GM12878 (cell line): Measurements from ENCODE around the gene PPP1R12B. TPM values are rescaled to one million over a fixed set of nuclear protein-coding genes. Genes with fewer than 3 reads are reported as not detected.
"Not testable (repeated sequence)": the region's sequence is repeated elsewhere in the genome, so short reads cannot be mapped to it uniquely, and the experiment has no call there.

ENCODE experiments used
- ATAC-seq: fragments of 200-7000 bp; cut with Tn5 transposase; 3 replicates; pipeline ENCODE4 v1.9.1; 2020; ENCODE audit warnings: mild to moderate bottlenecking, moderate library complexity
- BruUV-seq: library from RNA; stranded (reverse); fragments of 400-500 nt; replicated peaks from 2 replicates; lab custom pipeline; 2021; lab: Mats Ljungman, UMichigan
- CTCF ChIA-PET: fragments of 300-600 bp; sonication (Branson Sonifier 250); formaldehyde crosslinking; extraction: SDS; loops from one replicate; lab custom pipeline; 2021; ENCODE audit warnings: inconsistent platforms; lab: Yijun Ruan, JAX
- POLR2A ChIA-PET: fragments of 350-600 bp; formaldehyde crosslinking; extraction: SDS; loops from one replicate; lab custom pipeline; 2021; ENCODE audit warnings: inconsistent platforms; lab: Charles Lee
- RAD21 ChIA-PET: fragments of 300-600 bp; sonication (Branson Sonifier 250); formaldehyde crosslinking; loops from one replicate; lab custom pipeline; 2023; ENCODE audit warnings: antibody characterized with exemption; ENCODE audit not compliant: unreplicated experiment; lab: Charles Lee
- SMC1A ChIA-PET: fragments of 300-600 bp; sonication (Branson Sonifier 250); formaldehyde crosslinking; loops from one replicate; lab custom pipeline; 2023; ENCODE audit not compliant: unreplicated experiment, uncharacterized antibody; lab: Charles Lee
- DNase-seq: peaks from one replicate; pipeline ENCODE4 v3.0.0-alpha.2; 2011; ENCODE audit warnings: low read depth, low spot score
- FAIRE-seq: peaks from 3 replicates; lab custom pipeline; 2011; peaks lifted over from hg19 to GRCh38; lab: Jason Lieb, UNC
- H2AFZ ChIP-seq: 2 replicates; pipeline ENCODE4 v1.6.0; 2011; ENCODE audit warnings: low read depth, low read length, control low read depth; ENCODE audit not compliant: control insufficient read depth
- H3K27ac ChIP-seq: 2 replicates; pipeline ENCODE4 v1.5.1; 2011; ENCODE audit warnings: control low read depth; ENCODE audit not compliant: control insufficient read depth, insufficient read depth
- H3K27me3 ChIP-seq, 2 experiments: replicated peaks in 1 of 2; 2 replicates each; pipeline versions ENCODE4 v1.6.0 to v1.6.1; 2011; ENCODE audit warnings: low read length in 1 of 2; ENCODE audit not compliant: control insufficient read depth in 2 of 2, insufficient read depth in 2 of 2
- H3K36me3 ChIP-seq, 2 experiments: 2 replicates each; pipeline ENCODE4 v1.5.1; 2011; ENCODE audit warnings: low read length in 1 of 2; ENCODE audit not compliant: control insufficient read depth in 2 of 2, insufficient read depth in 2 of 2
- H3K4me1 ChIP-seq: 2 replicates; pipeline ENCODE4 v1.6.1; 2011; ENCODE audit warnings: mild to moderate bottlenecking, low read length, moderate library complexity, mixed read lengths; ENCODE audit not compliant: control insufficient read depth, insufficient read depth
- H3K4me2 ChIP-seq: 2 replicates; pipeline ENCODE4 v1.6.0; 2011; ENCODE audit warnings: control low read depth; ENCODE audit not compliant: control insufficient read depth, insufficient read depth
- H3K4me3 ChIP-seq: fragments of 200-600 bp; sonication (generic); 2 replicates; pipeline ENCODE4 v1.5.1; 2016
- H3K79me2 ChIP-seq: 2 replicates; pipeline ENCODE4 v1.6.0; 2011; ENCODE audit warnings: low read length; ENCODE audit not compliant: control insufficient read depth, insufficient read depth
- H3K9ac ChIP-seq: 2 replicates; pipeline ENCODE4 v1.8.0; 2011; ENCODE audit warnings: low read length, control low read depth, mixed read lengths; ENCODE audit not compliant: control insufficient read depth, insufficient read depth
- H3K9me3 ChIP-seq: replicated peaks from 3 replicates; pipeline ENCODE4 v1.5.1; 2011; ENCODE audit warnings: mild to moderate bottlenecking, low read length; ENCODE audit not compliant: control insufficient read depth, insufficient read depth
- H4K20me1 ChIP-seq: 2 replicates; pipeline ENCODE4 v1.6.0; 2011; ENCODE audit not compliant: control insufficient read depth, insufficient read depth
- EGR1 ChIP-seq, 2 experiments: IDR thresholded peaks; 1 replicate in 1 of 2; 2 replicates in 1 of 2; pipeline ENCODE4 v1.6.1; 2011 to 2012; ENCODE audit warnings: low read depth in 2 of 2, low read length in 2 of 2, borderline replicate concordance in 1 of 2, mild to moderate bottlenecking in 1 of 2, moderate library complexity in 1 of 2
- WGBS: methylation state at CpG from one replicate; pipeline ENCODE4 v1.1.6; 2016; ENCODE audit warnings: low lambda C conversion rate; ENCODE audit not compliant: insufficient replicate concordance, insufficient coverage; ENCODE audit errors: missing lambda C conversion rate; 5-methylcytosine and 5-hydroxymethylcytosine counted together
- in situ Hi-C: fragments of 300-500 bp; cut with MboI; formaldehyde crosslinking; loops from 9 replicates; pipeline ENCODE4 v1.14.3; 2018; ENCODE audit warnings: mixed read lengths
- intact Hi-C: fragments of 100-400 bp; cut with micrococcal nuclease; formaldehyde crosslinking; loops from one replicate; pipeline ENCODE4 v1.14.2; 2022; ENCODE audit not compliant: unreplicated experiment
- polyA plus RNA-seq, 11 experiments: library from polyadenylated mRNA; depleted of rRNA in 4 of 11; unstranded in 6 of 11; stranded (reverse) in 5 of 11; fragments of >200 nt; fragmentation: Nextera tagmentation in 4 of 11; fragmentation: Illumina TruSeq in 1 of 11; extraction: Ambion mirVana in 4 of 11; extraction: Trizol in 1 of 11; gene quantifications; 1 replicate in 1 of 11; 2 replicates in 10 of 11; pipeline versions ENCODE4 v1.2.1 to v1.2.3, GENCODE V29; 2011 to 2016; ENCODE audit warnings: inconsistent platforms in 2 of 11, missing spikeins in 2 of 11, low read depth in 1 of 11
- total RNA-seq, 4 experiments: library from RNA; depleted of rRNA in 3 of 4; stranded (reverse); fragments of >200 nt in 3 of 4; fragmentation: Illumina TruSeq in 1 of 4; extraction: Trizol in 1 of 4; gene quantifications; 2 replicates each; pipeline versions ENCODE4 v1.2.1 to v1.2.3, GENCODE V29; 2013 to 2021

PPP1R12B gene
- total and polyA plus RNA-seq, 10 of the 15 experiments (the other 5 are each of a cell fraction or from before 2014, with no cell fraction given) = 0.29 to 9.4 (median 4.7) TPM

DNA sequence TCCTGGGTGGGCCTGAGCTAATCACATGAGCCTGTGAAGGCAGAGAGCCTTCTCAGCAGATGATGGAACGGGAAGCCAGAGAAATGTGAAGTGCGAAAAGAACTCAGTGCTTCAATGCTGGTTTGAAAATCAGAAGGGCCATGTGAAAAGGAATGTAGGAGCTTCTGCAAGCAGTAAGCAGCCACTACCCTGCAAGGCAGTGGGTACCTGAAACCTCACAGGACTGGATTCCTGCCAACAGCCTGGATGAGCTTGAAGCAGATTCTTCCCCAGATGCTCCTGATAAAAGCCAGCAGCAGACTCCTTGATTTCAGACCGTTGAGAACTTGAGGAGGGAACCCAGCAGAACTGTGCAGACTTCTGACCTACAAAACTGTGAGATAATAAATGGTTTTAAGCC, 203.2 kb downstream of the PPP1R12B start (continued):
- no peak for TF ChIP-seq EGR1 (IDR thresholded peaks at IDR 0.05; ENCODE audit: borderline replicate concordance in 1 of 2, low read depth in 2 of 2, low read length in 2 of 2)

DNA sequence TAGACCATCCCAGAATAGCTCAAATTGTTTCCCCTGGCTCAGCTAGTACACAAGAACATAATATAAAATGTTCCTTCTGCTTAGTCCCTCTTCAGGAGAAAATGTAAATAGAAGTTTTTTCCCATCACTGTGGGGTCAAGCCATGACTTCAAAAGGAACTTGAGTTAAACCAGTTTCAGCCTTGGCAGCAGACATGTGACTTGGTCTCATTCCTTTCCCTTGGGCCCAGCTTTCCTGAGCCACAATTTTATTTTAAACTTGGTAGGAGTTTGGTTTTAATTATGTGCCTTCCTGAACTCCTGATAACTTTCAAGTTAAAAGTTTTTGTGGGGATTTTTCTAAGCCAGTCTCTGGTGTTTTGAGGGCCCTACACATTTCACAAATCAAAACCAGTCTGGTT, 204.1 kb downstream of the PPP1R12B start:
- H3K79me2 ChIP-seq, H3K27me3 ChIP-seq, FAIRE-seq, H3K4me2 ChIP-seq, H3K36me3 ChIP-seq, intact Hi-C loops, H4K20me1 ChIP-seq, DNase-seq, BruUV-seq, H3K4me1 ChIP-seq, H3K9ac ChIP-seq, H2AFZ ChIP-seq, H3K27ac ChIP-seq, H3K9me3 ChIP-seq, H3K4me3 ChIP-seq, POLR2A ChIA-PET, in situ Hi-C loops: not testable (repeated sequence)
- ChIA-PET CTCF (interaction anchor here (1.1 to 1.4 kb wide), 3 partner anchors 9 to 167 kb away, joined by 3 to 4 read pairs (median 3); no protein-coding TSS in a partner anchor), RAD21 (interaction anchor here (1.1 kb wide), 1 partner anchor 51 kb away, joined by 3 read pairs; no protein-coding TSS in a partner anchor), SMC1A (interaction anchor here (1.0 to 3.8 kb wide), 3 partner anchors 11 to 21 kb away, joined by 5 to 38 read pairs (median 10); no protein-coding TSS in a partner anchor)
- ATAC-seq = peak; percentile 28

DNA sequence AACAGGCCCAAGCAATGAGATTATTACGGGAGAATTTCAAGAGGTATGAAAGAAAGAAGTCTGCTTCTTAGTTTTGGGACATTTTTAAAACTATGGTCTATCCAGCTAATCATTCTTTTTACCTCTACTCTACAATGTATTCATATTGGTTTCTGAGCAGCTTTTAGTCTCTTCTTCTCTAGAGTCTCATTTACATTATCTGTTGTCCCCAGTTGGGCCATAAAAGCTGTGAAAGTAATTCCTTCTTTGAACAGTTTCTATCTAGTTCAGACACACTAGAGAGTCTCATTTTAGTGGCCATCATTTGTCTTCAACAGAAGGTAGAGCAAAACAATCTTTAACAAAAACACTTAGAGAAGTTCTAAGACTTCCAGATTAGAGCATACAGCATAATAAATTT, 204.6 kb downstream of the PPP1R12B start:
- H3K79me2 ChIP-seq, FAIRE-seq, H3K36me3 ChIP-seq, BruUV-seq, H3K9ac ChIP-seq, H2AFZ ChIP-seq, H3K4me1 ChIP-seq, H3K4me3 ChIP-seq, H3K27ac ChIP-seq, DNase-seq, intact Hi-C loops, H4K20me1 ChIP-seq, H3K4me2 ChIP-seq, H3K27me3 ChIP-seq, in situ Hi-C loops, H3K9me3 ChIP-seq: not testable (repeated sequence)
- peak; percentile 25 for ATAC-seq
- RAD21 ChIA-PET = interaction anchor here (1.1 to 1.8 kb wide), 2 partner anchors 11 to 51 kb away, joined by 3 to 11 read pairs; no protein-coding TSS in a partner anchor
- CTCF ChIA-PET = interaction anchor here (1.0 to 1.6 kb wide), 4 partner anchors 8 to 167 kb away, joined by 3 to 4 read pairs (median 3); no protein-coding TSS in a partner anchor
- 21% methylated on average over 1 of the region's 1 CpG for WGBS
- POLR2A ChIA-PET = interaction anchor here (0.6 to 1.6 kb wide), 2 partner anchors 10 to 46 kb away, joined by 3 to 8 read pairs; no protein-coding TSS in a partner anchor
- SMC1A ChIA-PET = interaction anchor here (1.0 to 3.8 kb wide), 5 partner anchors 7 to 51 kb away, joined by 3 to 38 read pairs (median 5); no protein-coding TSS in a partner anchor
